Right cardiac atrium (tissue), 5 donors: ENCODE results near the gene SPATA46. TPM values are rescaled to one million over a fixed set of nuclear protein-coding genes. Genes with fewer than 3 reads are reported as not detected.
"Not testable (repeated sequence)": the region's sequence is repeated elsewhere in the genome, so short reads cannot be mapped to it uniquely, and the experiment has no call there.

Experiments used
- ATAC-seq, 2 donors: fragments of 200-7000 bp; cut with Tn5 transposase; one replicate each; pipeline versions ENCODE4 v1.8.0 to v1.9.1; 2020; ENCODE audit warnings: moderate library complexity in 2 of 2, mild to moderate bottlenecking in 1 of 2
- DNase-seq, 3 donors: peaks; one replicate each; pipeline ENCODE4 v3.0.0-alpha.2; 2020
- H3K27ac ChIP-seq: one replicate; pipeline ENCODE4 v1.5.1; 2013; ENCODE audit warnings: mild to moderate bottlenecking, low read length, control low read depth, moderate library complexity
- H3K27me3 ChIP-seq: one replicate; pipeline ENCODE4 v1.6.1; 2013; ENCODE audit not compliant: control insufficient read depth, insufficient read depth
- H3K4me1 ChIP-seq: one replicate; pipeline ENCODE4 v1.6.1; 2013; ENCODE audit warnings: low read length; ENCODE audit not compliant: control insufficient read depth, insufficient read depth
- H3K4me3 ChIP-seq: one replicate; pipeline ENCODE4 v1.5.1; 2013; ENCODE audit warnings: low read length, control low read depth
- H3K9me3 ChIP-seq: one replicate; pipeline ENCODE4 v1.6.1; 2013; ENCODE audit warnings: low read length; ENCODE audit not compliant: control insufficient read depth
- WGBS: extraction: QIAGEN DNeasy Blood & Tissue Kit; methylation state at CpG from one replicate; pipeline ENCODE4 v1.1.7; 2013; 5-methylcytosine and 5-hydroxymethylcytosine counted together
- intact Hi-C, 4 donors: fragments of 100-400 bp; cut with DNase I; formaldehyde crosslinking; loops; one replicate each; pipeline versions ENCODE4 v1.11.0 to v1.14.0; 2022 to 2023
- long read RNA-seq, 4 donors: library from polyadenylated mRNA; unstranded; transcript quantifications; one replicate each; pipeline ENCODE4 v2.0.0, GENCODE V29; 2020 to 2021
- polyA plus RNA-seq: library from polyadenylated mRNA; stranded (reverse); fragments of 200-250 nt; gene quantifications from one replicate; pipeline ENCODE4 v1.2.3, GENCODE V29; 2013
- total RNA-seq, 4 donors: library from RNA; stranded (reverse); fragmentation: NEBNext Ultra II Directional; extraction: Animal tissue kit (Norgen Biotek cat#: 25700); gene quantifications; one replicate each; pipeline ENCODE4 v1.2.1, GENCODE V29; 2021
- donor health status: healthy with polysubstance abuse.
- donor health status: DM: no; HTN: yes; CAD: no.
- donor health status: DM: no; HTN: no; CAD: no.
- donor health status: DM: no; HTN: yes; CAD: no; lungs with severe emphysema.
- donor health status: DM: yes; HTN: yes; CAD: no.

The SPATA46 gene, protein sequence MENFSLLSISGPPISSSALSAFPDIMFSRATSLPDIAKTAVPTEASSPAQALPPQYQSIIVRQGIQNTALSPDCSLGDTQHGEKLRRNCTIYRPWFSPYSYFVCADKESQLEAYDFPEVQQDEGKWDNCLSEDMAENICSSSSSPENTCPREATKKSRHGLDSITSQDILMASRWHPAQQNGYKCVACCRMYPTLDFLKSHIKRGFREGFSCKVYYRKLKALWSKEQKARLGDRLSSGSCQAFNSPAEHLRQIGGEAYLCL
- total RNA-seq (not detected), polyA plus RNA-seq (not detected)
- long read RNA-seq, donor 1, result 0 reads
- long read RNA-seq, donor 2, result 0 reads
- long read RNA-seq, donor 3, result 0 reads
- long read RNA-seq, donor 4, result 0 reads

DNA sequence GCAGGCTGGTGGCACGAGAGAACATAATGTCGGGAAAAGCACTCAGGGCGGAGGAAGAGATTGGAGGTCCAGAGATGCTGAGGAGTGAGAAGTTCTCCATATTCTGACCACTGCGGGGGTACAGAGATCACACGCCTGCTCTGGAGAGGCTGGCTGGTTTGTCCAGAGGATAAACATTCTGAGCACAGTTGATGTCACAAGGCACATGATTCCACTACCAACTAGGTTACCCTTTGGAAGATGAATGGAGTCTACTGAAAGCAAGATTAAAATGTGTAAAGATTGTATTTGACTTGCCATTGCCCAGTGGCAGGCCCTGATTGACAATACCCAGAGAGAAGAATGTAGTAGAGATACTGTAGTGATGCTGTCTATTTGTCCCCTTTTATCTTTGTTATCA, at the start of gene SPATA46:
Gene SPATA46, minus strand, starts transcription at position 164 of the 400 bp plus-strand sequence. Its CDS starts 64 bp downstream, at position 100.
- no peaks in the 10 kb centered on the region for H3K4me1 ChIP-seq
- H3K27me3 ChIP-seq, result no peaks in the 10 kb centered on the region
- H3K27ac ChIP-seq, result no peak within 1 kb of the TSS
- WGBS, result 95% methylated on average over 5 of the region's 5 CpGs
- no peak for ATAC-seq
- DNase-seq, result no peak
- H3K9me3 ChIP-seq, result no peaks in the 10 kb centered on the region
- intact Hi-C loops, result no loop called here
- H3K4me3 ChIP-seq, result no peak within 1 kb of the TSS

DNA sequence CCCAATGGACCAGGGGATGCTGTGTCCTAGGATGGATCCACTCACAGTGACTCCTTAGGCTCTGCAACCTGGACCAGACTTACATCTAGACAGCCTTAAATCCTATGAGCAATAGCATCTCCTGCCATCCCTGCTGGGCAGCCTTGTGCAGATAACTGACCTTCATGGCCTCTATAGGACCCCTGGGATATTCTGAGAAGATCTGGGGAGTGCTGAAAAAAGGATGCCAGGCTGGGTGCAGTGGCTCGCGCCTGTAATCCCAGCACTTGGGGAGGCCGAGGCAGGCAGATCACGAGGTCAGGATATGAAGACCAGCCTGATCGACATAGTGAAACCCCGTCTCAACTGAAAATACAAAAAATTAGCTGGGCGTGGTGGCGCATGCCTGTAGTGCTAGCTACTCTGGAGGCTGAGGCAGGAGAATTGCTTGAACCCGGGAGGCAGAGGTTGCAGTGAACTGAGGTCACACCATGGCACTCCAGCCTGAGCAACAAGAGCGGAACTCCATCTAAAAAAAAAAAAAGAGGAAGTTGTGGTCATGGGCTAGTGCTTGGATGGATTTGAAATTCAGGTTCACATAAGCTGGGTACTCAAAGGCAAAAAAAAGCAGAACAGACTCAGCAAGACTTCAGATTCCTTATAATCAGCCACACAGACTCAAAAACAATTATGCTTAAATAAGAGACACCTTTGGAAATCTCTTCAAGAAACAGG, 46.2 kb upstream of the SPATA46 start:
- no peak for ATAC-seq
- no peak overlapping the region for H3K27ac ChIP-seq
- no peak overlapping the region for H3K4me3 ChIP-seq
- WGBS, result 85% methylated on average over 10 of the region's 10 CpGs
- H3K4me1 ChIP-seq, result no peaks in the 10 kb centered on the region
- intact Hi-C loops, result no loop called here
- DNase-seq, result peak in 1 of 3 donors; percentile 44
- H3K9me3 ChIP-seq, result no peaks in the 10 kb centered on the region
- H3K27me3 ChIP-seq, result no peaks in the 10 kb centered on the region

DNA sequence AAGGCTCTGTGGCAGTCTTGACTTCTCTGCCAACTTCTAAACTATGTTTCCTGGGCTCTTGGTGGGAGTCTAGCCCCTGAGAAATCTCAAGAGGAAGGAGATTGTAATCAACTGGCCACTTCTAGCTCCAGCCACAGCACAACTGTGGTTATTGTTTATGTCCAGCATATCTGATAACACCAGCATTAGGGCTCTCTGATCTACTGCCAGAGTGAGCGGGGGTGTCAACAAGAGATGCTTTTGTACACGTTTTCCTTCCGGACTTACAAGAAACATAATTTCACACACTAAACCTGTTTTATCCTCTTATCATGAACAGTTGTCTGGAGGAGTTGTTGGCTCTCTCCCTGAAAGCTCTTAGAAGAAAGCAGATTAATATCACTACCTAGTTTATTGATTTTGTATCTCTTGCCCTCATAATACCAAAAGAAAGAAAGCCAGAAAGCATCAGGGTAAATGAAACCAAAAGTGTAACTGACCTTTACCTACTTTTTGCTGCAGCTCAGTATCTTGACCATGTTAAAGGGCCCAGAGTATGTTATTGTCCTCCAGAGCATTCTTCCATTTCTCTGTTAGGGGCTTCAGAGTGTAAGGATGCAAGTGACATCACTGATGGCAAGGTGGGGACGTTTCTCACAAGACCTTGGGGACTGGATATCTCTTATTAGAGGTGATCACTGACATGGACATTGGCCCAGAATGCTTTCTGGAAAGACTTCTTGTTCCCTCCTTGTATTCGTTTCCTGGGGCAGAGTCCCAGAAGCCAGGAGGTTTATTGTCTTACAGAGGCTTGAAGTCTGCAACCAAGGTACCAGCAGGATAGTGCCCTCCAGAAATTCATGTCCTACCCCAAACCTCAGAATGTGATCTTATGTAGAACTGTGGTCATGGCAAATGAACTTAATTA, 44.9 kb upstream of the SPATA46 start:
- WGBS, result 35% methylated on average over 5 of the region's 5 CpGs
- ATAC-seq, result no peak

DNA sequence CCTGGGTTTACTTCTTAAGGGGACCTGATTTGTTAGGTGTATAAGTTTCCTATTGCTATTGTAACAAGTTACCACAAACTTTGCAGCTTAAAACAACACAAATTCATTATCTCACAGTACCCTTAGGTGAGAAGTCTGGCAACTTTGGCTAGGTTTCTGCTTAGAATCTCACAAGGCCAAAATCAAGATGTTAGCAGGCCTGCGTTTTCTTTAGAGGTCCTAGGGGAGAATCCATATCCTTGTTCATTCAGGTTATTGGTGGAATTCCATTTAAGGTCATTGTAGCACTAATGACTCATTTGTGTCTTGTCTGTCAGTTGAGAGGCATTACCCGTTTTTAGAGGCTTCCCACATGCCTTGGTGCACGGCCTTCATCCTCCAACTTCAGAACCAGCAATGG, 43.5 kb upstream of the SPATA46 start:
- WGBS, result 89% methylated on average over 3 of the region's 3 CpGs
- intact Hi-C loops, result no loop called here

More for the DNA sequence above, 44.9 kb upstream of the SPATA46 start:
- Histone ChIP-seq H3K4me1 (no peaks in the 10 kb centered on the region), H3K27me3 (no peaks in the 10 kb centered on the region), H3K27ac (no peak overlapping the region), H3K9me3 (no peaks in the 10 kb centered on the region), H3K4me3 (no peak overlapping the region)
- no peak for DNase-seq
- intact Hi-C loops, result no loop called here

DNA sequence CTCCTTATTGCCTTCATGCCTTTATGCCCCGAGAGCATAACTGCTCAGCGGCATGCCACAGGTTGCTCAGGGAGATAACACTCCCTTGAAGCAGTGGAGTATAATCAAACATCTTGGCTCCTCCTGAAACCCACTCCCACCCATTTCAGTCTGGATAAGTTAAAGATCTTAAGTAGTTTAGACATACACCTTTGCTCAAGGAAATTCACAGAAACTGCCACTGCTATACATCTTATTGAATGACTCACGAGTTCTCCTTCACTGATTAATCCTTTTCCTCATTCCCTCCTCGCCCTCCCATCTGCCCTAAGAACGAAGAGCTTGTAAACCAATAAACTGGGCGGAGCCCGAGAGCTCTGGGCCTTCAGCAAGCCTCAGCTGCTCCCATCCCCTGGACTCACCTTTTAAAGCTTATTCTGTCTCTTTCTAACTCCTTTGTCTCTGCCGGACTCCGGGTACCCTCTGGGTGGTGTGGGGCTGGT, 42.8 kb upstream of the SPATA46 start:
- DNase-seq, ATAC-seq, H3K9me3 ChIP-seq, intact Hi-C loops, H3K27me3 ChIP-seq, H3K27ac ChIP-seq, H3K4me1 ChIP-seq, H3K4me3 ChIP-seq: not testable (repeated sequence)
- WGBS, result 74% methylated on average over 9 of the region's 9 CpGs

More for the DNA sequence above, 43.5 kb upstream of the SPATA46 start:
- DNase-seq (no peak), ATAC-seq (no peak)
- H3K27me3 ChIP-seq, result no peaks in the 10 kb centered on the region
- H3K27ac ChIP-seq, result no peak overlapping the region
- H3K4me3 ChIP-seq, result no peak overlapping the region
- no peaks in the 10 kb centered on the region for H3K9me3 ChIP-seq
- no peaks in the 10 kb centered on the region for H3K4me1 ChIP-seq

DNA sequence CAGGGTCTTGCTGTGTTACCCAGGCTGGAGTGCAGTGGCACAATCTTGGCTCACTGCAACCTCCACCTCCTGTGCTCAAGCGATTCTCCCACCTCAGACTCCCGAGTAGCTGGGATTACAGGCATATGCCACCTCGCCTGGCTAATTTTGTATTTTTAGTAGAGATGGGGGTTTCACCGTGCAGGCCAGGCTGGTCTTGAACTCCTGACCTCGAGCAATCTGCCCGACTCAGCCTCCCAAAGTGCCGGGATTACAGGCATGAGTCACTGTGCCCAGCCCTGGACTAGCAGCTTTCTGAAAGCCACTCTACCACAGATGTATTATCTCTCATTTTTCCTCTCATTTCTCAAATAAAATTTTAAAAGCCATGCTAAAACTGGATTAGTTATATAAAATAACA, 41.9 kb upstream of the SPATA46 start:
- intact Hi-C loops, result not testable (repeated sequence)

DNA sequence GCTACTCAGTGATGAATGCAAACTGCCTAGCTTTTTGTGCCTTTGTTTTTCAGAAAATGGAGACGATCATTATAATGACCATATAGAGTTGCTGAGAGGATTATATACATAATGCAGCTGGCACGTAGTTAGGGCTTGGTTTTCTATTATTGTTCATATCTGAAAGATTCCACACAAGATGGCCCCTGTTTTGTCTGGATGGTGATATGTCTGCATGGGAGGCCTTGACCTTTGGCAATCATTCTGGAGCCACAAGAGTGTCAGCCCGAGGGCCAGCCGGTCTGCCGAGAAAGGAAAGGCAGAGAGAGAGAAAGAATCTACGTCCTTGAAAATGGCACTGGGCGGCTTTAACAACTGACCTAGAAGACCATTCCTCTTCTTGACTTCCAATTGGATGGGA, 41.0 kb upstream of the SPATA46 start:
- DNase-seq (no peak), ATAC-seq (no peak)
- no peaks in the 10 kb centered on the region for H3K4me1 ChIP-seq
- H3K4me3 ChIP-seq, result no peak overlapping the region
- no peaks in the 10 kb centered on the region for H3K27me3 ChIP-seq
- intact Hi-C loops, result no loop called here
- WGBS, result 87% methylated on average over 7 of the region's 7 CpGs
- no peaks in the 10 kb centered on the region for H3K9me3 ChIP-seq
- H3K27ac ChIP-seq, result no peak overlapping the region

More for the DNA sequence above, 41.9 kb upstream of the SPATA46 start:
- not testable (repeated sequence) for DNase-seq, H3K4me1 ChIP-seq, H3K9me3 ChIP-seq, H3K27ac ChIP-seq, H3K27me3 ChIP-seq, ATAC-seq, H3K4me3 ChIP-seq
- 80% methylated on average over 7 of the region's 7 CpGs for WGBS

DNA sequence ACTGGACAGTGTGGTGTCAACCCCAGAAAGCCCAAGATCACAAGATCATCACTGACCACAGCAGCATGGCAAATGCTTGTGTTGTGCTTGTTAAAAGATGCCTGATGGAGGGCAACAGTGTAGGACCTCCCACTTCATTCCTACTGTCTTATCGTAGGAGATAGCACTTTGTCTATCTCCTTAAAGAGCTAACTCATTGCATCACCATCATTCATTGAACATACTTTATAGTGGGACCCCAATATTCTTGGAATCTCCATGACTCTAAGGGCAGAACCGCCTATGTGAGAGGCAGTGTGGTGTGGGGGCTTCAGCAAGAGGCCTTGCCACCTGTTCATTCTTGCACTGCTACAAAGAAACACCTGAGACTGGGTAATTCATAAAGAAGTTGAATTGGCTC, 40.3 kb upstream of the SPATA46 start:
- Histone ChIP-seq H3K9me3 (no peaks in the 10 kb centered on the region), H3K27me3 (no peaks in the 10 kb centered on the region), H3K4me1 (no peaks in the 10 kb centered on the region), H3K4me3 (no peak overlapping the region), H3K27ac (no peak overlapping the region)
- 78% methylated on average over 2 of the region's 2 CpGs for WGBS
- ATAC-seq (no peak), DNase-seq (no peak)
- intact Hi-C loops, result no loop called here

DNA sequence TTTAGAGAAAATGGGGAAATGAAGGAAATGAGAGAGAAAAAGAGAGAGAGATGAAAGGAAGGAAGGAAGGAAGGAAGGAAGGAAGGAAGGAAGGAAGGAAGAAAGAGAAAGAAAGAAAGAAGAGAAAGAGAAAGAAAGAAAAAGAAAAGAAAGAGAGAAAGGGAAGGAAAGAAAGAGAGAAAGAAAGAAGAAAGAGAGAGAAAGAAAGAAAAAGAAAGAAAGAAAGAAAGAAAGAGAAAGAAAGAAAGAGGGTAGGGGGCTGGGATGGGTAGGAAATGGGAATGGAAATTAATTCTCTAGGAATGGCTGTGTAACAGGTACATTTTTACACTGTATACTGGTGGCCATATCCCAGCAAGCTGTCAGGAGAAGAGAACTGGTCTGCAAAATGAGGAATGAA, 39.6 kb upstream of the SPATA46 start:
- no peak overlapping the region for H3K4me3 ChIP-seq
- H3K27me3 ChIP-seq, result no peaks in the 10 kb centered on the region
- H3K27ac ChIP-seq, result no peak overlapping the region
- H3K9me3 ChIP-seq, result no peaks in the 10 kb centered on the region
- ATAC-seq, result no peak
- H3K4me1 ChIP-seq, result no peaks in the 10 kb centered on the region
- DNase-seq, result no peak
- intact Hi-C loops, result no loop called here

DNA sequence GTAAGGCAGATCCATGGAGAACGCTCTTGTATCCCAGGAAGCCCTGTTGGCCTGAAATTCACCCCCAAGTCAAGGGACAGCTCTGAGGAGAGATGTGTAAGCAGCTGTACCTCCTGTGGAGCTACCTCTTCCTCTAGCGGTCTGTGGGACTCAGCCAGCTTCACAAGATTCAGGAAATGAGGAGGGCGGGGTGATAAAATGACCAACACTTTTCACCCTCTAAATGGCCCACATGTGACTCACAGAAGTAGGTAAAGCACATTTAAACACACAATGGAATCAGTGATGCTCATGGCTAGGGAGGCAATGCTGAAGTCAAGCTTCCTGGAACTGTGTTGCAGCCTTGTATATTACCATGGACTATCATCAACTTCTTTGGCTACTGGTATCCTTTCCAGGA, 35.3 kb upstream of the SPATA46 start, which contains the start of gene SH2D1B:
Gene SH2D1B, minus strand, starts transcription at position 135 of the 400 bp plus-strand sequence. Its CDS starts 120 bp downstream, at position 15.
- intact Hi-C loops, result no loop called here
- no peak for DNase-seq
- WGBS, result 55% methylated on average over 3 of the region's 3 CpGs

More for the DNA sequence above, 35.3 kb upstream of the SPATA46 start, which contains the start of gene SH2D1B:
- Histone ChIP-seq H3K4me3 (no peak within 1 kb of the TSS), H3K4me1 (no peaks in the 10 kb centered on the region), H3K27me3 (no peaks in the 10 kb centered on the region), H3K27ac (no peak within 1 kb of the TSS), H3K9me3 (no peaks in the 10 kb centered on the region)
- no peak for ATAC-seq
